Fibroblast of skin of right quadriceps (primary cell): ENCODE data around the gene GAS6.

Source experiments
- DNase-seq: peaks from one replicate; pipeline ENCODE4 v3.0.0-alpha.2; 2013

GAS6 gene

GRCh38 chr13:113785051-113786010, 78.5 kb downstream of the GAS6 start:
- peak; percentile 44 for DNase-seq

DNA sequence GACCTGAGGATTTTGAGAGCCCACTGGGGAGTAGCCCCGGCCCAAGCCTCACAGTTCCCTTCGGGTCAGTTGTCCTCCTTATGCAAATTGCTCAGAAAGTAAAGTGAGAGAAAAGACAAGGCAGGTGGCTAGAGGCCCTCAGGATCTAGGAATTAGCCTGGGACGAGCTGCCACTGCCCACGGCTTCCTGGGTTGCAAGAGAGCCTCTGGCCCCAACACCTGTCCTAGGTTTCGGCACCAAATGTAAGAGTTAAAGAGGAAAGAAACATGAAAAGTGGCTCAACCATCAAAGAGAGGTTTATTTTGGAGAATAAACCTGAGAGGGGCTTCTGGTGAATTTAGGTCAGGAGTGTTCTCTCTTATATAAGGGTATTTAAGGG, 79.2 kb downstream of the GAS6 start:
- no peak for DNase-seq

- DNase-seq: no peak
These were observed 79.8 kb downstream of the GAS6 start for GRCh38 chr13:113783966-113784644.

GRCh38 chr13:113783200-113783881, 80.5 kb downstream of the GAS6 start:
- DNase-seq: no peak

DNA sequence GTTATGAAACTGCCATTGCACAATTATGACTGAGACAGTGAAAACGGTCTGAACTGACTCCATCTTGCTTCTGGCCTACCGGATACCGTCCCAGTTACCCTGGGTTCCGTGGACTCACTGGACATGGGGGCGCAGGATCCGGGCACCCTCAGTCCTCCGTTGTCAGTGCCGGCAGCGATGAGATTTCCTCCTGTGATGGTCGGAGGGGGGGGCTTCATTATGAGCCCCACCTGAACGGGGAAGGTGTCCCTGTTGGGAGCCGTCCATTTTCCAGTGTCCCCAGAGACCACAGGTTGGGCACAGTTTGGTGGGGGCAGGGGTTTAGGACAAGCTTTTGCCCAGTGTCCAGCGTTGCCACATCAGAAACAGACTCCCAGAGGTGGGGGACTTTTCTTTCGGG, 81.4 kb downstream of the GAS6 start:
- no peak for DNase-seq

GRCh38 chr13:113781571-113781970, 82.3 kb downstream of the GAS6 start:
- DNase-seq: no peak

GRCh38 chr13:113777311-113778260, 86.3 kb downstream of the GAS6 start:
- DNase-seq: no peak

DNA sequence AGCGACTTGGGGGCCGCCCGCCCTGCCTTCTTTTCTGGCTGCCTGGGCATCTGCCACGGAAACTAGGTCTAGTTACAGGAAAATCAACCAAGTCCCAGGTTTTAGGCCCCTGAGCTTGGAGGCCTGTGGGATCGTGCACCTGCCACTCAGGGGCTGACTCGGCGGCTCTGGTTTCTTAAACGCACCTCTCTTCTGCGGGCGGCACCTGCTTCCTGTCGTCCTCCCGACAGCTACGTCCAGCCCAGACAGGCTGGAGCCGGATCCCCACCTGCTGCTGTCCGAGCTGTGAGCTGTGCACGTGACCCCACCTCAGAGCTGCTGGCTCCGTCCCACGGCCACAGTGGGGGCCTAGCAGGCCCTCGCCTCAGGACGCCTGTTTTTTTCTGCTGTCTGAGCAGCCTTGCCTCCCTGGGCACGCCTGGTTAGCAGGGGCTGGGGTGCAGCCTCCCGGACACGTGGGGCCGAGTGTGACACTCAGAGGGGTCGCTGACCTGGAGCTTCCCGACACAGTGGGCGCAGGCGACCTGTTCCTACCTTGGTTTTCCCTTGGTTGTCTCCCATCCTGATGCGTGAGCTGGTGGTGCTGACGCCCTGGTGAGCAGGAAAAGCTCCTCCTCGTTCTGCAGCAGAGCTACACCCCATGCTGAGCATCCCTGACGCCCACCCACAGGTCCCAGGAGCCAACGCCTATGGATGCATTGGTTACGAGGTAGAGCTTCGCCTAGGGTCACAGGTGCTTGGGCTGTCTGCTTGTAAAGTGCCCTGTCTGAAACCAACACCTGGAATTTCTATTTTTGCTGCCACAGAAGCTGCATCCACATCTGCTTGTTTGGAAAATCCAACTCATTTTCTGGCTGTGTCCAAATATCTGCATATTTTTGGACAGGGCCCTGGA, 87.4 kb downstream of the GAS6 start:
- no peak for DNase-seq

- no peak for DNase-seq
These were observed 88.3 kb downstream of the GAS6 start for GRCh38 chr13:113775451-113776145.

- peak; percentile 32 for DNase-seq
These were observed 89.4 kb downstream of the GAS6 start for GRCh38 chr13:113774177-113775107.

DNA sequence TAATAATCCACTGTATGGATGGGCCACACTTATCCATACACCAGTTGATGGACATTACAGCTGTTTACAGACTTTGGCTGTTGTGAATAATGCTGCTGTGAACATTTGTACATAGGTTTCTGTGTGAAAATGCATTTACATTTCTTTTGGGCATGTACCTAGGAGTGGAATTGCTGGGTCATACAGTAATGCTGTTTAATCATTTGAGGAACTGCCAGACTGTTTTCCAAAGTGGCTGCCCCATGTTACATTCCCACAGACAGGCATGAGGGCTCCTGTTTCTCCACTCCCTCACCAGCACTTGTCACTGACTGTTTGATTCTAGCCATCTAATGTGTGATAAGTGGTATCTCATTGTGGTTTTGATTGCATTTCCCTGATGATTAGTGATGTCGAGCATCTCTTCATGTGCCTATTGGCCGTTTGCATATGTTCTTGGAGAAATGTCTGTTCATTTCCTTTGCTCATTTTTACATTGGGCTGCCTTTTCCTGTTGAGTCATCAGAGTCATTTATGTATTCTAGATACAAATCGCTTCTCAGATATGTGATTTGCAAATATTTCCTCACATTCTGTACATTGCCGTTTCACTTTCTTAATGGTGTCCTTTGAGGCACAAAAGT, 92.1 kb downstream of the GAS6 start:
- no peak for DNase-seq

- DNase-seq: no peak
These were observed 92.9 kb downstream of the GAS6 start for GRCh38 chr13:113770937-113771336.
